SK-N-SH treated with all-trans-retinoic acid at 6 μM for 48 hours (cell line): ENCODE results near the gene BLOC1S1.

ENCODE experiments used
- ATAC-seq: fragments of 200-7000 bp; cut with Tn5 transposase; 3 replicates; pipeline ENCODE4 v1.9.1; 2020; ENCODE audit warnings: mild to moderate bottlenecking, moderate library complexity
- ARNTL ChIP-seq: fragments of 450-650 bp; formaldehyde crosslinking; IDR thresholded peaks from 2 replicates; pipeline ENCODE4 v1.5.0; 2020; ENCODE audit warnings: low read depth, mild to moderate bottlenecking, moderate library complexity, borderline replicate concordance
- BACH2 ChIP-seq: fragments of 250-450 bp; sonication (Bioruptor Pico); IDR thresholded peaks from 2 replicates; pipeline ENCODE4 v1.9.0; 2021; ENCODE audit warnings: mild to moderate bottlenecking, borderline replicate concordance
- CSDC2 ChIP-seq: fragments of 250-450 bp; sonication (Bioruptor Pico); IDR thresholded peaks from 2 replicates; pipeline ENCODE4 v1.5.0; 2020; ENCODE audit warnings: mild to moderate bottlenecking, moderate library complexity
- GLIS3 ChIP-seq: fragments of 250-450 bp; sonication (Bioruptor Pico); IDR thresholded peaks from 2 replicates; pipeline ENCODE4 v1.5.0; 2020; ENCODE audit warnings: mild to moderate bottlenecking, moderate library complexity
- ISL1 ChIP-seq: fragments of 250-450 bp; sonication (Bioruptor Pico); IDR thresholded peaks from 2 replicates; pipeline ENCODE4 v2.1.2; 2022; ENCODE audit warnings: mild to moderate bottlenecking, moderate library complexity
- OSR1 ChIP-seq: fragments of 250-450 bp; sonication (Bioruptor Pico); IDR thresholded peaks from 2 replicates; pipeline ENCODE4 v1.8.0; 2022; ENCODE audit warnings: moderate library complexity, mild to moderate bottlenecking, inconsistent platforms
- PPARA ChIP-seq: fragments of 250-450 bp; sonication (Bioruptor Pico); IDR thresholded peaks from 2 replicates; pipeline ENCODE4 v1.5.0; 2020; ENCODE audit warnings: mild to moderate bottlenecking, borderline replicate concordance
- RARB ChIP-seq: fragments of 250-450 bp; sonication (Bioruptor Pico); IDR thresholded peaks from 2 replicates; pipeline ENCODE4 v1.8.0; 2021; ENCODE audit warnings: mild to moderate bottlenecking, moderate library complexity
- SNAI2 ChIP-seq: fragments of 250-450 bp; sonication (Bioruptor Pico); IDR thresholded peaks from 2 replicates; pipeline ENCODE4 v1.5.0; 2020; ENCODE audit warnings: mild to moderate bottlenecking, moderate library complexity
- TCF4 ChIP-seq: fragments of 250-450 bp; sonication (Bioruptor Pico); IDR thresholded peaks from 2 replicates; pipeline ENCODE4 v1.8.0; 2021; ENCODE audit warnings: mild to moderate bottlenecking, moderate library complexity, borderline replicate concordance
- TOX ChIP-seq: fragments of 250-450 bp; sonication (Bioruptor Pico); IDR thresholded peaks from 2 replicates; pipeline ENCODE4 v1.8.0; 2021; ENCODE audit warnings: mild to moderate bottlenecking, moderate library complexity, borderline replicate concordance
- ZC3H10 ChIP-seq: fragments of 250-450 bp; sonication (Bioruptor Pico); IDR thresholded peaks from 2 replicates; pipeline ENCODE4 v1.5.1; 2021; ENCODE audit warnings: mild to moderate bottlenecking, moderate library complexity
- ZFP3 ChIP-seq: fragments of 250-450 bp; sonication (Bioruptor Pico); IDR thresholded peaks from 2 replicates; pipeline ENCODE4 v1.5.0; 2020; ENCODE audit warnings: mild to moderate bottlenecking, moderate library complexity
- ZFP30 ChIP-seq: fragments of 450-650 bp; formaldehyde crosslinking; IDR thresholded peaks from 2 replicates; pipeline ENCODE4 v1.5.0; 2022; ENCODE audit warnings: mild to moderate bottlenecking, moderate library complexity
- ZNF565 ChIP-seq: fragments of 450-650 bp; formaldehyde crosslinking; conservative IDR thresholded peaks from 2 replicates; pipeline ENCODE4 v1.5.0; 2020; ENCODE audit warnings: low read depth, mild to moderate bottlenecking, moderate library complexity
- ZNF70 ChIP-seq: fragments of 450-650 bp; formaldehyde crosslinking; IDR thresholded peaks from 2 replicates; pipeline ENCODE4 v1.5.0; 2020; ENCODE audit warnings: mild to moderate bottlenecking, moderate library complexity
- ZNF8 ChIP-seq: fragments of 450-650 bp; formaldehyde crosslinking; IDR thresholded peaks from 2 replicates; pipeline ENCODE4 v1.5.0; 2020; ENCODE audit warnings: mild to moderate bottlenecking, moderate library complexity
- TF ChIP-seq, protein P1 (sequence below): fragments of 250-450 bp; sonication (Bioruptor Pico); IDR thresholded peaks from 2 replicates; pipeline ENCODE4 v1.5.1; 2021; ENCODE audit warnings: mild to moderate bottlenecking, moderate library complexity
- TF ChIP-seq, protein P2 (sequence below): fragments of 250-450 bp; sonication (Bioruptor Pico); IDR thresholded peaks from 2 replicates; pipeline ENCODE4 v1.5.1; 2020; ENCODE audit warnings: low read depth, mild to moderate bottlenecking, moderate library complexity
- TF ChIP-seq, protein P3 (sequence below): fragments of 250-450 bp; sonication (Bioruptor Pico); IDR thresholded peaks from 2 replicates; pipeline ENCODE4 v1.8.0; 2021; ENCODE audit warnings: low read depth, mild to moderate bottlenecking, moderate library complexity, borderline replicate concordance

BLOC1S1 gene

GRCh38 chr12:55694188-55694515 is 21.7 kb upstream of the BLOC1S1 start (continued):
- TF ChIP-seq, protein P1, sequence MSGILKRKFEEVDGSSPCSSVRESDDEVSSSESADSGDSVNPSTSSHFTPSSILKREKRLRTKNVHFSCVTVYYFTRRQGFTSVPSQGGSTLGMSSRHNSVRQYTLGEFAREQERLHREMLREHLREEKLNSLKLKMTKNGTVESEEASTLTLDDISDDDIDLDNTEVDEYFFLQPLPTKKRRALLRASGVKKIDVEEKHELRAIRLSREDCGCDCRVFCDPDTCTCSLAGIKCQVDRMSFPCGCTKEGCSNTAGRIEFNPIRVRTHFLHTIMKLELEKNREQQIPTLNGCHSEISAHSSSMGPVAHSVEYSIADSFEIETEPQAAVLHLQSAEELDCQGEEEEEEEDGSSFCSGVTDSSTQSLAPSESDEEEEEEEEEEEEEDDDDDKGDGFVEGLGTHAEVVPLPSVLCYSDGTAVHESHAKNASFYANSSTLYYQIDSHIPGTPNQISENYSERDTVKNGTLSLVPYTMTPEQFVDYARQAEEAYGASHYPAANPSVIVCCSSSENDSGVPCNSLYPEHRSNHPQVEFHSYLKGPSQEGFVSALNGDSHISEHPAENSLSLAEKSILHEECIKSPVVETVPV (CRISPR knock-in tag) = no peak
- TF ChIP-seq RARB (CRISPR knock-in tag) (no peak), ZNF8 (CRISPR knock-in tag) (no peak), ZNF565 (CRISPR knock-in tag) (no peak)

DNA sequence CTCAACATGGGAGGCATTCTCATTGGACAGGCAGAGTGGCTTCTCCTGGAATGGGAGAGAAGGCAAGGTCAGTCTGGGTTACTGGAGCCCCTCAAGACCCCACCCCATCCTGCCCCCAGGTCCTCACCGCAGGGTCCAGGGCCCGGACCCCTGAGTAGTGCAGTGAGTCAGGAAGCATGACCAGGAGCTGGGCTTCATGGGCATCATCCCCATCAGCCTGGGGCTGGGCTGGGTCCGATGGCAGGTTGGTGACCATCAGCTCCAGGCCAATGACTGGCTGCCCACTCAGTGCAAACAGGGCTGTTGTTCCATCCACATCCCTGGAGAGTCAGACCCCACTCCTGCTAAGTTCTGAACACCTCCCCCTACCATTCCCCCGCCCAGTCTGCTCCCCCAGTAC is 21.2 kb upstream of the BLOC1S1 start:
- no peak for TF ChIP-seq ARNTL (CRISPR knock-in tag)
- no peak for TF ChIP-seq OSR1 (CRISPR knock-in tag)
- TF ChIP-seq ZNF70 (CRISPR knock-in tag) = no peak
- TF ChIP-seq PPARA (CRISPR knock-in tag) = no peak
- TF ChIP-seq ZFP3 (CRISPR knock-in tag) = no peak
- TF ChIP-seq RARB (CRISPR knock-in tag) = no peak
- TF ChIP-seq GLIS3 (CRISPR knock-in tag) = no peak
- TF ChIP-seq ZNF565 (CRISPR knock-in tag) = no peak
- TF ChIP-seq SNAI2 = no peak
- no peak for ATAC-seq

- ATAC-seq = no peak
- TF ChIP-seq ZFP30 (CRISPR knock-in tag) (no peak), ZFP3 (CRISPR knock-in tag) (no peak), ISL1 (CRISPR knock-in tag) (no peak), BACH2 (CRISPR knock-in tag) (no peak), ZNF70 (CRISPR knock-in tag) (no peak), RARB (CRISPR knock-in tag) (no peak), CSDC2 (CRISPR knock-in tag) (no peak), PPARA (CRISPR knock-in tag) (no peak), SNAI2 (no peak), ZNF565 (CRISPR knock-in tag) (no peak), ARNTL (CRISPR knock-in tag) (no peak)
- TF ChIP-seq, protein P2, sequence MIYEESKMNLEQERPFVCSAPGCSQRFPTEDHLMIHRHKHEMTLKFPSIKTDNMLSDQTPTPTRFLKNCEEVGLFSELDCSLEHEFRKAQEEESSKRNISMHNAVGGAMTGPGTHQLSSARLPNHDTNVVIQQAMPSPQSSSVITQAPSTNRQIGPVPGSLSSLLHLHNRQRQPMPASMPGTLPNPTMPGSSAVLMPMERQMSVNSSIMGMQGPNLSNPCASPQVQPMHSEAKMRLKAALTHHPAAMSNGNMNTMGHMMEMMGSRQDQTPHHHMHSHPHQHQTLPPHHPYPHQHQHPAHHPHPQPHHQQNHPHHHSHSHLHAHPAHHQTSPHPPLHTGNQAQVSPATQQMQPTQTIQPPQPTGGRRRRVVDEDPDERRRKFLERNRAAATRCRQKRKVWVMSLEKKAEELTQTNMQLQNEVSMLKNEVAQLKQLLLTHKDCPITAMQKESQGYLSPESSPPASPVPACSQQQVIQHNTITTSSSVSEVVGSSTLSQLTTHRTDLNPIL = no peak
Measured at GRCh38 chr12:55695349-55695748, 20.5 kb upstream of the BLOC1S1 start.

- ATAC-seq = no peak
- TF ChIP-seq, protein P2 = no peak
- no peak for TF ChIP-seq BACH2 (CRISPR knock-in tag)
Measured at GRCh38 chr12:55696141-55696540, 19.7 kb upstream of the BLOC1S1 start.

DNA sequence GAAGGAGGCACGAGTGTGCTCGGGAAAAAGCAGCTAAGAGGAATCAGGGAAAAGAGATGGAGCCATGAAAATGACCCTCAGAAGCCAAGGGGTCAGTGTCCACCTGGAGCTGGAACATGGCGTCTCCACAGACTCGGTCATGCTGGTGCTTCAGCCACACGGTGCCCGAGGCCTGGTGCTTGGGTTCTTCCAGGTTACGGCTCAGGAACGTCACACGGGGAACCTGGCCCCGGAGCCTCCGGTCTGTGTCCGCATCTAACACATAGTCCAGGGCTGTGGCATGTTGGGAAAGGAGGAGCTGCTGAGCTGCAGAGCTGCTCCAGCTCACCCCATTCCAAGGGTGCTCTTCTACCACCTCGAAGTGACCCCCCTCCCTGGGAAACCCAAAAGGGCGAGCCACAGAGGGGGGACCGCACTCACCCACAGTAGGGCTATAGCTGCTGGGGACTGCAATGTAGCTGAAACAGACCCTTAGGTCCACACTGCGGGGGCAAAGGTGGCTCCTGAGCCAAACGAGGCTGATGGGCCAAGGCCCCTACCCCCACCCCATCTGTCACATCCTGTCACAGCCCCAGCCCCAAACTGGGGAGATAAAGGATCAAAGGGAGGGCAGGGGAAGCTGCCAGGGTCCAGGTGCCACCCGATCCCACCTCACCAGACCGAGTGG is 18.9 kb upstream of the BLOC1S1 start:
- no peak for TF ChIP-seq ISL1 (CRISPR knock-in tag)
- TF ChIP-seq TCF4 (CRISPR knock-in tag) = no peak
- TF ChIP-seq TOX (CRISPR knock-in tag) = no peak
- TF ChIP-seq, protein P3, sequence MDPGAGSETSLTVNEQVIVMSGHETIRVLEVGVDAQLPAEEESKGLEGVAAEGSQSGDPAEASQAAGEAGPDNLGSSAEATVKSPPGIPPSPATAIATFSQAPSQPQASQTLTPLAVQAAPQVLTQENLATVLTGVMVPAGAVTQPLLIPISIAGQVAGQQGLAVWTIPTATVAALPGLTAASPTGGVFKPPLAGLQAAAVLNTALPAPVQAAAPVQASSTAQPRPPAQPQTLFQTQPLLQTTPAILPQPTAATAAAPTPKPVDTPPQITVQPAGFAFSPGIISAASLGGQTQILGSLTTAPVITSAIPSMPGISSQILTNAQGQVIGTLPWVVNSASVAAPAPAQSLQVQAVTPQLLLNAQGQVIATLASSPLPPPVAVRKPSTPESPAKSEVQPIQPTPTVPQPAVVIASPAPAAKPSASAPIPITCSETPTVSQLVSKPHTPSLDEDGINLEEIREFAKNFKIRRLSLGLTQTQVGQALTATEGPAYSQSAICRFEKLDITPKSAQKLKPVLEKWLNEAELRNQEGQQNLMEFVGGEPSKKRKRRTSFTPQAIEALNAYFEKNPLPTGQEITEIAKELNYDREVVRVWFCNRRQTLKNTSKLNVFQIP (CRISPR knock-in tag) = no peak
- no peak for TF ChIP-seq CSDC2 (CRISPR knock-in tag)
- ATAC-seq = no peak

- TF ChIP-seq TCF4 (CRISPR knock-in tag) (no peak), ARNTL (CRISPR knock-in tag) (no peak), TOX (CRISPR knock-in tag) (no peak), ZNF565 (CRISPR knock-in tag) (no peak), ZFP30 (CRISPR knock-in tag) (no peak), ZC3H10 (CRISPR knock-in tag) (no peak), ZNF70 (CRISPR knock-in tag) (no peak)
- TF ChIP-seq, protein P1 (CRISPR knock-in tag) = no peak
- ATAC-seq = no peak
Measured at GRCh38 chr12:55697686-55698085, 18.2 kb upstream of the BLOC1S1 start.
